ENCODE measurements around the gene TCP11L2.
"Not testable (repeated sequence)": the region's sequence is repeated elsewhere in the genome, so short reads cannot be mapped to it uniquely, and the experiment has no call there.

TCP11L2 gene

DNA sequence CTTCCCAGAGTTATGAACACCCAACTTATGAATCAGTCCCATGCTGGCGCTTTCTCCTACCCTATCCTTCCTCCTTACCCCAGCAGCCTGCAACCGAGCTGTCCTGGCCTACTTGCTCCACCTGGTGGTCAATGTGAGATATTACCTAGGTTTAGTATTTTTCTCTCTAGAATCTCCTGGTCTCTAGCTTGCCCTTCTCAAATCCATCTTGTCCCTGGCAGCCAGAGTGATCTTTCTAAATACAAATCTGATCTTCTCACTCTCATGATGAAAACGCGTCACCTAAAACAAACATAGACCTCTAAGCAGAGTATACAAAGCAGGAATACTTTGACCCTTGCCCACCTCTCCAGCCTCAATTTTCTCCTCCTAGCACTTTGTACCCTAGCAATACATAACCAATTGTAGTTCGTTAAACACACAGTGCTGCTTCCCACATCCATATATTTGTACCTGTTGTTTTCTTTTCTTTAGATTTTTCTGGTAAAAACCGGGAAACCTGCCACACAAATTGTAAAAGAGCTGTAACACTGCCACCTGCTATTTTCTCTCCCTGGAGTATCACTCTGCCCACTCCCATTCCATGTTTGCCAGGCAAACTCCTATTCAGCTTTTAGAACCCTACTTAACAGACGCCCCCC, 20.0 kb upstream of the TCP11L2 start:
- in situ Hi-C loops (cut with HindIII; ENCODE audit: low sequenced_read_pairs): no loop called here

DNA sequence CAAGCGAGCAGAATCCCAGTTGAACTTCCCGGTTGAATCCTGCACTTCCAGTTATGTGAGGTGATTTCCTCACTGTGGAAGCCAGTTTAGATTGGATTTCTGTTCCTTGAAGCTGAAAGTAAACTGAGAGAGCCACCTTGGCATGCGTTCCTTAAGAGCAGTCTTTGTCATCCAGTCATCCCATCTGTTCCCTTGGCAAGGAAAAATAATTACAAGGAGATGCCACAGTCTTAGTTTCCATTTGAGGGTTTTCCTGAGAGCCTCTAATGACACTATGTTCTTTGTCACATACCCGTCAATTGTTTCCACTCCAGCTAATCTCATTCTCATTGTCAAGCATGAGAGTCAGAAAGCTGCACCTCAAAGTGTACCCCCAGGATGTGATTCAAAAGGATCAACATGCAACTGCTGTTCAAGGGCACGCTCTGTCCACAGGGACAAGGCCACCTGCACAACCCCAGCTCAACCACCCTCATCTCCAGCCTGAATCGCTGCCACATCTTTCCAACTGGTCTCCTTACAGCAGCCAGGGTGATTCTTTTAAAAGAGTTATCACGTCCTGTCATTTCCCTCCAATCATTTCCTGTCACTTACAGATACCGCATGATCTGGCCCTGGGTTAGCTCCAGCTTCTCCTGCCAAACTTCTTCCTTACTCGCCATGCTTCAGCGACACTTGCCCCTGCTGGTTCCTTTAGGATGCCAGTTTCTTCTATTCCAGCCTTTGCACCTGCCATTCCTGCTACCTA, 18.0 kb upstream of the TCP11L2 start:
- in situ Hi-C loops (cut with HindIII; ENCODE audit: low sequenced_read_pairs): no loop called here

DNA sequence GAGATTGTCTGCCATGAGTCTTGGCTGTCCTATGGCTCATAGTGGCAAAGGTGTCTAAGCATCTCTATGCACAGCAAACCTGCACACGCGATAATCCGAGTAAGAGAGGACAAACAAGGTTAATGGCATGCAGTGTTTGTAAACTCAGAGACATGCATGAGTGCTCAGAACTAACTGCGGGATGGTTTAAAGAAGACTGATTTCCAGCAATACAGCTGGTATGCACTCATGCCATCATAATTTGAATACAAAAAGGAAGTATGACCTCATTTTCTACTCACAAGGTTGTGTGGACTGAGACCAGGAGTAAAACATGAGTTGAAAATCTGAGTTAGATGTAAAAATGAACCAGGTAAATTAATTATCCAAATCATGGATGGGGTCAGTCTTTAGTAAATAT, 16.6 kb upstream of the TCP11L2 start:
- in situ Hi-C loops (cut with HindIII; ENCODE audit: low sequenced_read_pairs): no loop called here

DNA sequence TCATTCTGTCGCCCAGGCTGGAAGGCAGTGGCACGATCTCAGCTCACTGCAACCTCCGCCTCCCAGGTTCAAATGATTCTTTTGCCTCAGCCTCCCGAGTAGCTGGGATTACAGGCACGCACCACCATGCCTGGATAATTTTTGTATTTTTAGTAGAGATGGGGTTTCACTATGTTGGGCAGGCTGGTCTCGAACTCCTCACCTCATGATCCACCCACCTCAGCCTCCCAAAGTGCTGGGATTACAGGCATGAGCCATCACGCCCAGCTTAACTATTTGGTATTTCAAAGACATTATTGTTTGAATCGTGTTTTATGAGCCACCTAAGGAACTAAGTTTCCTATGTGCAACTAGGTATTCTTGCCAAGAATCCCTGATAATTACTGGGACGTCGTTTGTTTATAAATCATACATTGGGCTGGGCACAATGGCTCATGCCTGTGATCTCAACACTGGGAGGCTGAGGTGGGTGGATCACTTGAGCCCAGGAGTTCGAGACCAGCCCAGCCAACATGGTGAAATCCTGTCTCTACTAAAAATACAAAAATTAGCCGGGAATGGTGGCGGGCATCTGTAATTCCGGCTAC, 15.9 kb upstream of the TCP11L2 start:
- in situ Hi-C loops (cut with HindIII; ENCODE audit: low sequenced_read_pairs): not testable (repeated sequence)

DNA sequence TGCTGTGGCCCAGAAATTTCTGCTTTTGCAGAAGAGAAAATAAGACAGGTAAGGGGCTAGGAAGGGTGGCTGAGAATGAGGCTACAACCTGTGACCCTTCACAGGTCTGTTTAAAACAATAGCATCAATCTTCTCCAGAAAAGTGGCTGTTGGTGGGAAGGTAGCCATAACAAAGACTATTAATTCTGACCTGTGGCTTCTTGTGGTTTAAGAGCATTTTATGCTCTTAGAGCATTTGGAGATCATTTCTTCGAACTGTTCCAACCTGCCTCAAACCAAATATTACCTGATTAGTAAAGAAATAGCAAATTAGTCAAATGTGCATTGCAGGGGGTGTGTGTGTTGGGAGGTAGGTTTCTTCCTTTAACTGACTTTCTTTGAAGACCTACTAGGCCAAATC, 15.2 kb upstream of the TCP11L2 start:
- in situ Hi-C loops (cut with HindIII; ENCODE audit: low sequenced_read_pairs): no loop called here

- in situ Hi-C loops (cut with HindIII; ENCODE audit: low sequenced_read_pairs): no loop called here
Measured at GRCh38 chr12:106288101-106288493, 14.4 kb upstream of the TCP11L2 start.

- in situ Hi-C loops (cut with HindIII; ENCODE audit: low sequenced_read_pairs): no loop called here
Measured at GRCh38 chr12:106288494-106289195, 13.9 kb upstream of the TCP11L2 start.

GRCh38 chr12:106289196-106289681, 13.3 kb upstream of the TCP11L2 start:
- in situ Hi-C loops (cut with HindIII; ENCODE audit: low sequenced_read_pairs): no loop called here

GRCh38 chr12:106290666-106291065, 11.9 kb upstream of the TCP11L2 start:
- in situ Hi-C loops (cut with HindIII; ENCODE audit: low sequenced_read_pairs): no loop called here

DNA sequence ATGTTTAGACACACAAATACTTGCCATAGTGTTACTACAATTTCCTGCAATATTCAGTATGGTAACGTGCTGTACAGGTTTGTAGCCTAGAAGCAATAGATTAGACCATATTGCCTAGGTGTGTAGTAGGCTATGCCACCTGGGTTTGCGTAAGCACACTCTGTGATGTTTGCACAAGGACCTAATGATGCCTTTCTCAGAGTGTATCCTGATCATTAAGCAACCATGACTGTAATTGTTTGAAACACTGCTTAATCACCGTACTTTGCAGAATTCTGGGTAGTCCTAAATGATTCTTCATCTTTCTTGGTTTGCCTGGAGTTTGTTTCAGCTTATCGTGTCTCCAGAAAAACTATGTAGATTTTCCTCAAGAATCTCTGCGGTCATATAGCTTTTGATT, 11.2 kb upstream of the TCP11L2 start:
- in situ Hi-C loops (cut with HindIII; ENCODE audit: low sequenced_read_pairs): no loop called here

GRCh38 chr12:106292339-106292738, 10.2 kb upstream of the TCP11L2 start:
- in situ Hi-C loops (cut with HindIII; ENCODE audit: low sequenced_read_pairs): no loop called here

GRCh38 chr12:106296179-106296877, 6.2 kb upstream of the TCP11L2 start:
- in situ Hi-C loops (cut with HindIII; ENCODE audit: low sequenced_read_pairs): no loop called here

DNA sequence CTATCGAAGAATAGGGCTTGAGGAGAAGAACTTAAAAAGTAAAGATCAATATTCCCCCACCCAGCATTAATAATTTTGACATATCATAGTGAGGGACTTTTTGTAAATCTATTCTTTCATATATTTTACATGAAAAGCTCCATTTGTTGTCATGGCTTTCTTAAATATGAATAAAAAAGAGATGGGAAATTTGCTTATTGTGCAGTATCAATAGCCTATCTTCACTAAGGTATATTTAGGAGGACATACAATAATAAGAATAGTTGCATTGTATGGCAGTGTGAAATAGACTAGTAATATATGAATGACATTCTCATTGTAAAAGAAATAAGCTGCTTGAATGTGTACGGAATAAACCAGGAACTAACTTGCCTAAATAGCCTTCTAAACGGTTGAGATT, 5.5 kb upstream of the TCP11L2 start:
- in situ Hi-C loops (cut with HindIII; ENCODE audit: low sequenced_read_pairs): no loop called here

- in situ Hi-C loops (cut with HindIII; ENCODE audit: low sequenced_read_pairs): no loop called here
Measured at GRCh38 chr12:106297681-106298080, 4.9 kb upstream of the TCP11L2 start.

- in situ Hi-C loops (cut with HindIII; ENCODE audit: low sequenced_read_pairs): no loop called here
Measured at GRCh38 chr12:106299202-106299774, 3.2 kb upstream of the TCP11L2 start.

GRCh38 chr12:106300761-106301160, 1.8 kb upstream of the TCP11L2 start:
- in situ Hi-C loops (cut with HindIII; ENCODE audit: low sequenced_read_pairs): loop anchor here (5.0 kb wide), 1 partner anchor 63 kb away; no protein-coding TSS in a partner anchor

GRCh38 chr12:106301241-106301610, 1.3 kb upstream of the TCP11L2 start:
- in situ Hi-C loops (cut with HindIII; ENCODE audit: low sequenced_read_pairs): loop anchor here (5.0 kb wide), 1 partner anchor 64 kb away; no protein-coding TSS in a partner anchor

DNA sequence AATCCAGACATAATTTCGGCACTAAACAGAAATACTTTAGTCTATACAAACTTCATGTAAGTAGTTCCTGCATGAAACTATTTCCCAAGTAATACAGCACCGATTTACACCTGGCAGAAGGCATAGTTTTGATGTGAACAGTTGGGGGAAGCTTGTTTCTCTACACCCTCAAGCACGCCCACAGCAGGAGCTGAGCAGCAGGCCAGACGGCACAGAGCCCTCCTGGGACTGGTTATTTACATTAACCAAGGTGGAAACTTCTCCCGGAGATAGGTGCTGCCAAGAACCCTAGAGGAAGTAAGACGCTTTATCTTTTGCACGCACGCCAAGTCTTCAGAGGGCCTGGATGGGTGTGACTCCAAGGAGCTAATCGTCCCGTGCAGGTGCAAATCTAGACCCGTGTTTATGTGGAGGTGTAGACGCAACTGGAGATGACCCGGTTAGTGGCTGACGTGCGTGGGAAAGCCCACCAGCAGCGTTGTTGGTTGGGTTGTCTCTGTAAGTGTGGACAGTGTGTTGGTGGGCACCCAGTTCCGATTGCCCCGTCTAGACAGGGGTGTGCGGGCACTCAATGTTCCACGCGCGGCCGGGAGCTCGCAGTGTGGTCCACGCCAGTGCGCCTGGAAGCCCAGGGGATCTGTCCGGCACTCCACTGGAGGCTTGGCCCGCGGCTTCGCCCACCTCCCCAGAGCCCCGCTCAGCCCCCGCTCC, 767 bp upstream of the TCP11L2 start:
- in situ Hi-C loops (cut with HindIII; ENCODE audit: low sequenced_read_pairs): loop anchor here (5.0 kb wide), 1 partner anchor 64 kb away; no protein-coding TSS in a partner anchor

DNA sequence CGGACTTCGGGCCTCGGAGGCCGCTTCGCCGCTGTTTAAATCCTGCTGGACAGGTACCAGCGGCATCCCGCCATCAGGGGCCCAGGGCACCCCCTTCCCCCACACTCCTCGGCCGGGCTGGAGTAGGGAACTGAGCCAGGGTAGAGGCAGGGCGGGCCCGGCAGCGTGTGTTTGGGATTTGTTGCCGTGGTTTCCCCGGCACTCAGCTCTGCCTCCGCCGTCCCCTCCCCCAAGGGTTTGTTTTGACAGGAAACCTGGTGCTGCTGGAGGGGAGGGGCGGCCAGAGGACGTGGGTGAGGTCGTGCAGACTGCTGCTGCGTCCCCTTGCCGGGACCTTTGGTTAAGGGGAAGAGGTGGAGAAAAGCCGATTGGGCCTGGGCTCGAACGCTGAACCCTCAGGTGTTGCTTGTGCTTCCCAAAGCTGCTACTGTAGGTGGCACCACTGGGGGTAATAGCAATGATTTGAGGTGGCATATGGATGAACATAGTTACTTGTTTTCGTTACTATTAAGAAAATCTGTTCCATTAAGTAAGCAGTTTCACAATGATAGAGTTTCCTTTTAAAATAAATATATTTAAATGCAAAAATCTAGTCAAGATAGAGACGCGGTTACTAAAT, 778 bp downstream of the TCP11L2 start:
- in situ Hi-C loops (cut with HindIII; ENCODE audit: low sequenced_read_pairs): loop anchor here (5.0 kb wide), 1 partner anchor 66 kb away; no protein-coding TSS in a partner anchor

All from endothelial cell of hepatic sinusoid (primary cell).